WTC11 (cell line): ENCODE measurements around the gene COL4A2.

ENCODE experiments used
- CTCF ChIP-seq: fragments of 200-600 bp; IDR thresholded peaks from 2 replicates; pipeline ENCODE4 v1.8.0; 2022; ENCODE audit warnings: antibody characterized with exemption
- E2F5 ChIP-seq: sonication (generic); formaldehyde crosslinking; IDR thresholded peaks from 2 replicates; pipeline ENCODE4 v1.8.1; 2022; ENCODE audit warnings: mild to moderate bottlenecking, moderate library complexity, missing genetic modification reagents
- TCF7 ChIP-seq: sonication (generic); formaldehyde crosslinking; IDR thresholded peaks from 2 replicates; pipeline ENCODE4 v1.8.0; 2022; ENCODE audit warnings: mild to moderate bottlenecking, low read depth, missing genetic modification reagents, moderate library complexity
- ZNF232 ChIP-seq: sonication (generic); formaldehyde crosslinking; IDR thresholded peaks from 2 replicates; pipeline ENCODE4 v1.8.0; 2022; ENCODE audit warnings: mild to moderate bottlenecking, missing genetic modification reagents

GRCh38 chr13:110463871-110464510 is 156.9 kb downstream of the COL4A2 start:
- TF ChIP-seq E2F5, result no peak
- TF ChIP-seq ZNF232 (CRISPR knock-in tag), result no peak
- TF ChIP-seq TCF7 (CRISPR knock-in tag), result no peak
- TF ChIP-seq CTCF, result no peak
